HepG2 (cell line): ENCODE results near the gene CSN2.

Experiments used
- ARNTL ChIP-seq: sonication (generic); formaldehyde crosslinking; IDR thresholded peaks from 2 replicates; pipeline ENCODE4 v1.4.0; 2020; ENCODE audit warnings: mild to moderate bottlenecking, missing genetic modification reagents
- CTCF ChIP-seq: sonication (generic); formaldehyde crosslinking; IDR thresholded peaks from 2 replicates; pipeline ENCODE4 v1.5.0; 2020; ENCODE audit warnings: mild to moderate bottlenecking, missing genetic modification reagents, moderate library complexity
- DPF2 ChIP-seq: sonication (generic); formaldehyde crosslinking; IDR thresholded peaks from 2 replicates; pipeline ENCODE4 v1.4.0; 2020; ENCODE audit warnings: mild to moderate bottlenecking, low read depth, missing genetic modification reagents, borderline replicate concordance
- ESRRA ChIP-seq: sonication (generic); formaldehyde crosslinking; IDR thresholded peaks from 2 replicates; pipeline ENCODE4 v1.5.1; 2020; ENCODE audit warnings: mild to moderate bottlenecking, low read depth, missing genetic modification reagents
- FOSL1 ChIP-seq: sonication (generic); formaldehyde crosslinking; IDR thresholded peaks from 2 replicates; pipeline ENCODE4 v1.9.0; 2021; ENCODE audit warnings: missing genetic modification reagents, borderline replicate concordance
- GABPA ChIP-seq, 2 experiments: IDR thresholded peaks; 2 replicates each; pipeline ENCODE4 v1.6.1; 2011 to 2016; ENCODE audit warnings: low read depth in 2 of 2, low read length in 1 of 2, missing biosample characterization in 1 of 2, missing genetic modification characterization in 1 of 2
- RAD51 ChIP-seq: fragments of 450-650 bp; IDR thresholded peaks from 2 replicates; pipeline ENCODE4 v1.6.1; 2016; ENCODE audit warnings: borderline replicate concordance

- TF ChIP-seq CTCF (CRISPR knock-in tag): no peak
- TF ChIP-seq DPF2 (CRISPR knock-in tag): no peak
- no peak for TF ChIP-seq FOSL1 (CRISPR knock-in tag)
- TF ChIP-seq GABPA (IDR thresholded peaks at IDR 0.05; ENCODE audit: low read depth, low read length): no peak
- no peak for TF ChIP-seq GABPA (CRISPR knock-in tag; IDR thresholded peaks at IDR 0.05; ENCODE audit: low read depth)
- no peak for TF ChIP-seq ESRRA (CRISPR knock-in tag)
- TF ChIP-seq ARNTL (CRISPR knock-in tag): no peak
- no peak for TF ChIP-seq RAD51
These were observed 9.1 kb upstream of the CSN2 start for GRCh38 chr4:69974631-69975030.
